H1 (cell line): ENCODE data around the gene PGAM2. TPM values are rescaled to one million over a fixed set of nuclear protein-coding genes. Genes with fewer than 3 reads are reported as not detected.

Source experiments
- CTCF ChIA-PET: fragments of 300-600 bp; sonication (Branson Sonifier 250); formaldehyde crosslinking; loops from one replicate; lab custom pipeline; 2021; ENCODE audit not compliant: partially characterized antibody; lab: Charles Lee
- POLR2A ChIA-PET: fragments of 300-600 bp; sonication (Branson Sonifier 250); formaldehyde crosslinking; loops from one replicate; lab custom pipeline; 2021; ENCODE audit warnings: inconsistent platforms; ENCODE audit not compliant: partially characterized antibody; lab: Charles Lee
- DNase-seq, 2 experiments: peaks; one replicate each; pipeline versions ENCODE4 v3.0.0 to v3.0.0-alpha.2; 2010 to 2022; ENCODE audit warnings: low spot score in 2 of 2, low read depth in 1 of 2, mixed read lengths in 1 of 2
- FAIRE-seq: peaks from 2 replicates; lab custom pipeline; 2011; peaks lifted over from hg19 to GRCh38; lab: Jason Lieb, UNC
- H2AFZ ChIP-seq: 2 replicates; pipeline ENCODE4 v1.8.1; 2012; ENCODE audit warnings: low read length, inconsistent platforms
- H2AK5ac ChIP-seq: 2 replicates; pipeline ENCODE4 v1.6.1; 2013; ENCODE audit warnings: low read depth, low read length
- H2BK120ac ChIP-seq: replicated peaks from 2 replicates; pipeline ENCODE3; 2013; ENCODE audit warnings: low read depth, low read length, inconsistent platforms
- H2BK12ac ChIP-seq: 2 replicates; pipeline ENCODE4 v1.6.1; 2013; ENCODE audit warnings: low read depth, low read length
- H2BK15ac ChIP-seq: 2 replicates; pipeline ENCODE4 v1.6.1; 2013; ENCODE audit warnings: low read length
- H2BK20ac ChIP-seq: 2 replicates; pipeline ENCODE4 v1.6.1; 2013; ENCODE audit warnings: low read length
- H2BK5ac ChIP-seq: 2 replicates; pipeline ENCODE4 v1.6.1; 2013; ENCODE audit warnings: low read depth, low read length
- H3K14ac ChIP-seq: 2 replicates; pipeline ENCODE4 v1.6.1; 2013; ENCODE audit warnings: inconsistent platforms; ENCODE audit not compliant: insufficient read length
- H3K18ac ChIP-seq: 2 replicates; pipeline ENCODE4 v1.6.1; 2013; ENCODE audit warnings: low read length; ENCODE audit errors: extremely low read depth
- H3K23ac ChIP-seq: 2 replicates; pipeline ENCODE4 v1.6.1; 2013; ENCODE audit warnings: inconsistent platforms; ENCODE audit not compliant: insufficient read length
- H3K23me2 ChIP-seq: 2 replicates; pipeline ENCODE4 v1.6.1; 2013; ENCODE audit warnings: low read depth, low read length
- H3K27ac ChIP-seq: 2 replicates; pipeline ENCODE4 v1.6.1; 2011; ENCODE audit warnings: low read depth, low read length, inconsistent platforms
- H3K27me3 ChIP-seq, 4 experiments: replicated peaks in 1 of 4; 1 replicate in 1 of 4; 2 replicates in 3 of 4; pipeline versions ENCODE4 v1.6.1 to v1.8.1; 2011 to 2013; ENCODE audit warnings: low read length in 3 of 4, mild to moderate bottlenecking in 3 of 4, inconsistent platforms in 2 of 4, mixed read lengths in 2 of 4, moderate library complexity in 1 of 4; ENCODE audit not compliant: control insufficient read depth in 3 of 4, insufficient read depth in 3 of 4; ENCODE audit errors: extremely low read depth in 1 of 4
- H3K36me3 ChIP-seq, 4 experiments: 2 replicates each; pipeline versions ENCODE4 v1.6.1 to v1.8.1; 2011 to 2013; ENCODE audit warnings: mild to moderate bottlenecking in 4 of 4, low read length in 3 of 4, moderate library complexity in 2 of 4, control low read depth in 1 of 4, inconsistent platforms in 1 of 4; ENCODE audit not compliant: insufficient read depth in 4 of 4, control insufficient read depth in 2 of 4
- H3K4ac ChIP-seq: replicated peaks from 2 replicates; pipeline ENCODE3; 2013; ENCODE audit warnings: low read length, low read depth, mixed read lengths, inconsistent platforms; ENCODE audit not compliant: insufficient read length
- H3K4me1 ChIP-seq, 4 experiments: replicated peaks in 1 of 4; 1 replicate in 1 of 4; 2 replicates in 3 of 4; pipeline versions ENCODE4 v1.6.1 to v1.8.1; 2011 to 2013; ENCODE audit warnings: low read length in 3 of 4, inconsistent platforms in 2 of 4, mixed read lengths in 1 of 4; ENCODE audit not compliant: insufficient read depth in 4 of 4, control insufficient read depth in 3 of 4
- H3K4me2 ChIP-seq, 2 experiments: 2 replicates each; pipeline versions ENCODE4 v1.6.1 to v1.8.1; 2011 to 2013; ENCODE audit warnings: low read depth in 2 of 2, low read length in 2 of 2, control low read depth in 1 of 2, inconsistent platforms in 1 of 2, mild to moderate bottlenecking in 1 of 2; ENCODE audit not compliant: insufficient read depth in 1 of 2
- H3K4me3 ChIP-seq, 4 experiments: fragments of 200-600, 300-600 bp in 1 of 4; sonication (generic), shearing (Covaris generic), sonication (Bioruptor Twin) in 1 of 4; 2 replicates each; pipeline versions ENCODE4 v1.5.1 to v1.8.1; 2011 to 2016; ENCODE audit warnings: low read length in 4 of 4, low read depth in 3 of 4, control low read depth in 2 of 4, inconsistent platforms in 2 of 4, mild to moderate bottlenecking in 2 of 4, mixed read lengths in 1 of 4, moderate library complexity in 1 of 4; ENCODE audit not compliant: insufficient read depth in 2 of 4; ENCODE audit errors: extremely low read depth in 1 of 4
- H3K56ac ChIP-seq: replicated peaks from 2 replicates; pipeline ENCODE3; 2013; ENCODE audit warnings: low read depth, mild to moderate bottlenecking, mixed read lengths, low read length, inconsistent platforms; ENCODE audit not compliant: insufficient read length
- H3K79me1 ChIP-seq: 2 replicates; pipeline ENCODE4 v1.6.1; 2013; ENCODE audit warnings: low read depth, low read length, control low read depth
- H3K79me2 ChIP-seq, 2 experiments: 2 replicates each; pipeline versions ENCODE4 v1.6.1 to v1.8.1; 2012 to 2013; ENCODE audit warnings: low read length in 2 of 2, mild to moderate bottlenecking in 2 of 2, inconsistent platforms in 1 of 2; ENCODE audit not compliant: insufficient read depth in 2 of 2, control insufficient read depth in 1 of 2
- H3K9ac ChIP-seq, 4 experiments: replicated peaks in 1 of 4; 1 replicate in 1 of 4; 2 replicates in 3 of 4; pipeline versions ENCODE4 v1.6.1 to v1.8.1; 2011 to 2013; ENCODE audit warnings: low read depth in 3 of 4, low read length in 3 of 4, control low read depth in 2 of 4, mild to moderate bottlenecking in 2 of 4, moderate library complexity in 2 of 4, inconsistent platforms in 1 of 4; ENCODE audit errors: extremely low read depth in 1 of 4
- H3K9me3 ChIP-seq, 2 experiments: 2 replicates each; pipeline versions ENCODE4 v1.6.1 to v1.8.1; 2012 to 2013; ENCODE audit warnings: mild to moderate bottlenecking in 2 of 2, moderate library complexity in 2 of 2, control low read depth in 1 of 2, inconsistent platforms in 1 of 2, low read depth in 1 of 2, low read length in 1 of 2, mixed read lengths in 1 of 2; ENCODE audit not compliant: insufficient read depth in 2 of 2
- H4K20me1 ChIP-seq, 2 experiments: replicated peaks in 1 of 2; 2 replicates each; pipeline versions ENCODE3 to v1.8.1; 2011 to 2013; ENCODE audit warnings: inconsistent platforms in 2 of 2, low read length in 2 of 2, mild to moderate bottlenecking in 1 of 2; ENCODE audit not compliant: insufficient read depth in 2 of 2, control insufficient read depth in 1 of 2
- H4K5ac ChIP-seq: 2 replicates; pipeline ENCODE4 v1.6.1; 2013; ENCODE audit warnings: low read length, low read depth, mixed read lengths, inconsistent platforms; ENCODE audit not compliant: insufficient read length
- H4K8ac ChIP-seq: 2 replicates; pipeline ENCODE4 v1.8.0; 2013; ENCODE audit warnings: mild to moderate bottlenecking, moderate library complexity, low read length, inconsistent platforms; ENCODE audit not compliant: insufficient read depth; ENCODE audit errors: extremely low read depth
- H4K91ac ChIP-seq: replicated peaks from 2 replicates; pipeline ENCODE3; 2013; ENCODE audit warnings: low read length, mixed read lengths, inconsistent platforms; ENCODE audit not compliant: insufficient read length
- GABPA ChIP-seq: IDR thresholded peaks from 2 replicates; pipeline ENCODE4 v1.6.1; 2011; ENCODE audit warnings: mild to moderate bottlenecking, low read length, moderate library complexity, borderline replicate concordance; ENCODE audit not compliant: insufficient read depth
- HDAC2 ChIP-seq, 2 experiments: fragments of 300-600 bp in 1 of 2; sonication (generic) in 1 of 2; IDR thresholded peaks; 2 replicates each; pipeline ENCODE4 v1.6.1; 2011 to 2012; ENCODE audit warnings: low read depth in 2 of 2, low read length in 2 of 2, mild to moderate bottlenecking in 2 of 2, moderate library complexity in 2 of 2, borderline replicate concordance in 1 of 2, inconsistent platforms in 1 of 2
- JUN ChIP-seq: IDR thresholded peaks from 2 replicates; pipeline ENCODE4 v1.6.1; 2011; ENCODE audit warnings: low read depth, mild to moderate bottlenecking, improper control_type of control experiment, low read length
- SIX5 ChIP-seq: IDR thresholded peaks from 2 replicates; pipeline ENCODE4 v1.6.1; 2011; ENCODE audit warnings: mild to moderate bottlenecking, low read depth, low read length
- TAF7 ChIP-seq: optimal IDR thresholded peaks from 2 replicates; pipeline ENCODE3; 2011; ENCODE audit warnings: low read depth, mild to moderate bottlenecking, inconsistent platforms, low read length, moderate library complexity, borderline replicate concordance
- WGBS, 2 experiments: shearing (Covaris generic) in 1 of 2; methylation state at CpG; one replicate each; pipeline versions ENCODE4 v1.1.6 to v1.1.7; 2013 to 2015; ENCODE audit warnings: low lambda C conversion rate in 2 of 2, mixed read lengths in 2 of 2, inconsistent platforms in 1 of 2, low coverage in 1 of 2, missing lambda C conversion rate in 1 of 2; ENCODE audit not compliant: insufficient replicate concordance in 2 of 2, insufficient coverage in 1 of 2, insufficient read length in 1 of 2; ENCODE audit errors: extremely low coverage in 1 of 2, missing lambda C conversion rate in 1 of 2; 5-methylcytosine and 5-hydroxymethylcytosine counted together
- polyA plus RNA-seq, 7 experiments: library from polyadenylated mRNA; depleted of rRNA in 3 of 7; stranded (reverse) in 5 of 7; unstranded in 2 of 7; fragments of >200 nt in 5 of 7; fragments of 200-250 nt in 2 of 7; gene quantifications; 1 replicate in 5 of 7; 2 replicates in 1 of 7; 4 replicates in 1 of 7; pipeline versions ENCODE4 v1.2.1 to v1.2.3, GENCODE V29; 2011 to 2013; ENCODE audit warnings: missing spikeins in 2 of 7, mixed read lengths in 2 of 7
- total RNA-seq: library from RNA; stranded (reverse); fragmentation: NEBNext Ultra II Directional; extraction: Animal tissue kit (Norgen Biotek cat#: 25700); gene quantifications from 2 replicates; pipeline ENCODE4 v1.2.1, GENCODE V29; 2021
- TF ChIP-seq, protein P1 (sequence below): IDR thresholded peaks from 2 replicates; pipeline ENCODE4 v1.6.1; 2012; ENCODE audit warnings: low read length, inconsistent platforms
- TF ChIP-seq, protein P2 (sequence below): IDR thresholded peaks from 2 replicates; pipeline ENCODE4 v1.6.1; 2012; ENCODE audit warnings: inconsistent platforms

Gene PGAM2
- total and polyA plus RNA-seq, 2 of the 8 experiments (the other 6 are each of a cell fraction or from before 2014, with no cell fraction given) = 2.1 to 2.9 TPM

DNA sequence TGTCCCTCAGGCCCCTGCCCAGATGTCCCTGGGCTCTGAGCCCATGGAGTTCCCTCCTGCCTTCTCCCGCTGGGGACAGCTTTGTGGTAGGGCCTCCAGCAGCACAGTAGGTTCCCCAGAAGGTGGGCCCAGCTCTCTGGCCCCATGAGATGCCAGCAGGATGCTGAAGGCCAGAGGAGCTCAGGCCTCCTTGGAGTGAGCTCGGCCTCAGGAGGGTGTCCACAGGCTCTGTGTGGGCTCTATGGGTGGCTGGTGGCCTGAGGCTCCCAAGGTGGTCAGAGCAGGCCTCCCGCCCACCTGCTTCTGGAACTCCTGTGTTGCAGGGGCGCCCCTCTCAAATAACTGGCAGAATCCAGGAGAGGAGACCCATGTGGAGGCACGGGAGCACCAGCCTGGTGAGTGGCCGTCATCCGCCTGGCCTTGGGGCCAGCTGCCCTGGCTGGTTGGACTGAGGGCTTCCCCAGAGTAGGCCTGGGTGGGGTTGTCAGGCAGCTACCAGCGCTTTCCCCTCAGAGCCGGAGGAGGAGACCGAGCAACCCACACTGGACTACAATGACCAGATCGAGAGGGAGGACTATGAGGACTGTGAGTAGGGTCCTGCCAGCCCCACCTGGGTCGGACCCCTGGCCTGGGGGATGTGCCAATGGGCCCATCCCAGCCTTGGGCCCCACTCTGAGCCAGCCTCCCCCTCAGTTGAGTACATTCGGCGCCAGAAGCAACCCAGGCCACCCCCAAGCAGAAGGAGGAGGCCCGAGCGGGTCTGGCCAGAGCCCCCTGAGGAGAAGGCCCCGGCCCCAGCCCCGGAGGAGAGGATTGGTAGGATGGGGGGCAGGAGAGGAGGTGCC lies 42.0 kb upstream of the PGAM2 start:
- no peak overlapping the region for H3K27ac ChIP-seq
- no peak overlapping the region for H2BK15ac ChIP-seq
- no peak overlapping the region for H2BK20ac ChIP-seq
- no peak overlapping the region for H3K4ac ChIP-seq
- ChIA-PET CTCF (interaction anchor here (1.0 kb wide), 1 partner anchor 22 kb away, joined by 3 read pairs; no protein-coding TSS in a partner anchor), POLR2A (interaction anchor here (1.1 to 1.4 kb wide), 2 partner anchors 8 to 10 kb away, joined by 4 to 6 read pairs; no protein-coding TSS in a partner anchor)
- H3K27me3 ChIP-seq = peaks cover 0 to 25% (median 16%) of the 10 kb centered on the region in 4 experiments; a peak in 6 of 7 replicates
- H2AK5ac ChIP-seq = no peak overlapping the region
- no peak overlapping the region for H3K18ac ChIP-seq
- no peak overlapping the region for H2BK5ac ChIP-seq
- no peaks in the 10 kb centered on the region; a peak in 1 of 4 replicates for H3K79me2 ChIP-seq
- no peak overlapping the region for H4K8ac ChIP-seq
- no peak for DNase-seq
- no peak overlapping the region for H3K23ac ChIP-seq
- H3K23me2 ChIP-seq = peaks cover 15% of the 10 kb centered on the region
- H2AFZ ChIP-seq = no peak overlapping the region
- peaks cover 0 to 13% (median 9%) of the 10 kb centered on the region in 4 experiments; a peak in 6 of 7 replicates for H3K4me1 ChIP-seq
- no peak overlapping the region for H2BK120ac ChIP-seq
- H3K4me2 ChIP-seq = no peak overlapping the region
- FAIRE-seq = no peak
- H3K79me1 ChIP-seq = peaks cover 4% of the 10 kb centered on the region; the same call in 1 of the 2 replicates
- peaks cover 2 to 5% of the 10 kb centered on the region in 2 experiments for H4K20me1 ChIP-seq
- H3K9me3 ChIP-seq = no peaks in the 10 kb centered on the region
- H3K36me3 ChIP-seq = no peaks in the 10 kb centered on the region; a peak in 2 of 8 replicates
- H3K9ac ChIP-seq = no peak overlapping the region
- H2BK12ac ChIP-seq = no peak overlapping the region
- H3K14ac ChIP-seq = no peak overlapping the region
- H4K5ac ChIP-seq = no peak overlapping the region
- 94% methylated on average over 14 of the region's 18 CpGs; no CpG with 5 or more reads in 1 of the 2 experiments for WGBS, 2 experiments
- H3K4me3 ChIP-seq = no peak overlapping the region
- no peak overlapping the region for H4K91ac ChIP-seq
- no peak overlapping the region for H3K56ac ChIP-seq
- TF ChIP-seq SIX5 (no peak), GABPA (no peak), HDAC2 (IDR thresholded peaks at IDR 0.05; ENCODE audit: borderline replicate concordance in 1 of 2, low read depth in 2 of 2, low read length in 2 of 2) (no peak), JUN (no peak), TAF7 (no peak)
- TF ChIP-seq, protein P1, sequence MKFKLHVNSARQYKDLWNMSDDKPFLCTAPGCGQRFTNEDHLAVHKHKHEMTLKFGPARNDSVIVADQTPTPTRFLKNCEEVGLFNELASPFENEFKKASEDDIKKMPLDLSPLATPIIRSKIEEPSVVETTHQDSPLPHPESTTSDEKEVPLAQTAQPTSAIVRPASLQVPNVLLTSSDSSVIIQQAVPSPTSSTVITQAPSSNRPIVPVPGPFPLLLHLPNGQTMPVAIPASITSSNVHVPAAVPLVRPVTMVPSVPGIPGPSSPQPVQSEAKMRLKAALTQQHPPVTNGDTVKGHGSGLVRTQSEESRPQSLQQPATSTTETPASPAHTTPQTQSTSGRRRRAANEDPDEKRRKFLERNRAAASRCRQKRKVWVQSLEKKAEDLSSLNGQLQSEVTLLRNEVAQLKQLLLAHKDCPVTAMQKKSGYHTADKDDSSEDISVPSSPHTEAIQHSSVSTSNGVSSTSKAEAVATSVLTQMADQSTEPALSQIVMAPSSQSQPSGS = no peak
- TF ChIP-seq, protein P2, sequence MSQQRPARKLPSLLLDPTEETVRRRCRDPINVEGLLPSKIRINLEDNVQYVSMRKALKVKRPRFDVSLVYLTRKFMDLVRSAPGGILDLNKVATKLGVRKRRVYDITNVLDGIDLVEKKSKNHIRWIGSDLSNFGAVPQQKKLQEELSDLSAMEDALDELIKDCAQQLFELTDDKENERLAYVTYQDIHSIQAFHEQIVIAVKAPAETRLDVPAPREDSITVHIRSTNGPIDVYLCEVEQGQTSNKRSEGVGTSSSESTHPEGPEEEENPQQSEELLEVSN = no peak
